Activated CD4-positive, alpha-beta T cell treated with anti-CD3 and anti-CD28 coated beads for 1 hour (primary cell): Measurements from ENCODE around the gene LDB1.
A peak's percentile ranks its signal among the peaks of the same experiment; 100 is the strongest.

Experiments used
- DNase-seq: peaks from one replicate; pipeline ENCODE4 v3.0.0-alpha.2; 2020

LDB1 gene

DNA sequence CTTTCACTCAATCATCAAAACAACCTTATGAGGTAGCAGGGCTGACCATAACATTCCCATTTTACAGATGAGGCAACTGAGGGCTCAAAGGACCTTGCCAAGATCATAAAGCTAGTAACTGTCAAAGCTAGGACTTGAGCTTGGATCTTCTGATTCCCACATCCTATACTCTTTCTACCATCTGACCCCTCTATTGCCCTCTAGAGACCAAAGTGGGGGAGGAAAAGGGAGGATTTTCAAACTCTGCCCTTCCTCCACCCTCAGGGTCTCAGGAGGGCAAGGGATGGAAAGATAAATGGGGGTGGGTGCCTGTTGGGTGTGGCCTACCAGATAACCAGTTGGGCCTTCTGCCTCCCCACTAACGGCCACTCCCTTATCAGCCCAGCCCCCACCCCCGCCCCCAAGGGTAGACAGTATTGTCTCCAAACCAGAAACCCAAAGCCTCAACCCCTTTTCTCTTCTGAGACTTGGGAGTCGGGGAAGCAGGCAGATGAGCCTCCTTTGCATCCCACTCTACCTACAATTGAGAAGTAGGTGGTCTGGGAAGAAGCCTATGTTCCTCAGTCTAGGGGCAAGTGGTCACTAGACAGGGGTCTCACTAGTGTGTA is 7.9 kb downstream of the LDB1 start:
- DNase-seq, result no peak

DNA sequence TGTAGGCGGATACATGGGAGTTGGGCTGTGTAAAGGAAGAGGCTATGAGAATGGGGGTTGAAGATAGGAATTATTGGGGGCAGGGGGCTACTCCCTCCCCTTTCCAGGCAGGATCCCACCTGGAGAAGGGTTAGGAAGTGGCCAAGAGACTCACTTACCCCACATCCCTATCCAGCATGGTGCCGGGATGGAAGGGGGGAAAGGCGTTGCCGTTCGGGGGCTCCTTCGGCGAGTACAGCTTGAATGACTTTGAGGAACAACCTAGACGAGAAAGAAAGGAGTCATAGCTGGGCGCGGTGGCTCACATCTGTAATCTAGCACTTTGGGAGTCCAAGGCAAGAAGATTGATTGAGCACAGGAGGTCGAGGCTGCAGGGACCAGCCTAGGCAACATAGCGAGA is 8.9 kb downstream of the LDB1 start:
- DNase-seq, result no peak

DNA sequence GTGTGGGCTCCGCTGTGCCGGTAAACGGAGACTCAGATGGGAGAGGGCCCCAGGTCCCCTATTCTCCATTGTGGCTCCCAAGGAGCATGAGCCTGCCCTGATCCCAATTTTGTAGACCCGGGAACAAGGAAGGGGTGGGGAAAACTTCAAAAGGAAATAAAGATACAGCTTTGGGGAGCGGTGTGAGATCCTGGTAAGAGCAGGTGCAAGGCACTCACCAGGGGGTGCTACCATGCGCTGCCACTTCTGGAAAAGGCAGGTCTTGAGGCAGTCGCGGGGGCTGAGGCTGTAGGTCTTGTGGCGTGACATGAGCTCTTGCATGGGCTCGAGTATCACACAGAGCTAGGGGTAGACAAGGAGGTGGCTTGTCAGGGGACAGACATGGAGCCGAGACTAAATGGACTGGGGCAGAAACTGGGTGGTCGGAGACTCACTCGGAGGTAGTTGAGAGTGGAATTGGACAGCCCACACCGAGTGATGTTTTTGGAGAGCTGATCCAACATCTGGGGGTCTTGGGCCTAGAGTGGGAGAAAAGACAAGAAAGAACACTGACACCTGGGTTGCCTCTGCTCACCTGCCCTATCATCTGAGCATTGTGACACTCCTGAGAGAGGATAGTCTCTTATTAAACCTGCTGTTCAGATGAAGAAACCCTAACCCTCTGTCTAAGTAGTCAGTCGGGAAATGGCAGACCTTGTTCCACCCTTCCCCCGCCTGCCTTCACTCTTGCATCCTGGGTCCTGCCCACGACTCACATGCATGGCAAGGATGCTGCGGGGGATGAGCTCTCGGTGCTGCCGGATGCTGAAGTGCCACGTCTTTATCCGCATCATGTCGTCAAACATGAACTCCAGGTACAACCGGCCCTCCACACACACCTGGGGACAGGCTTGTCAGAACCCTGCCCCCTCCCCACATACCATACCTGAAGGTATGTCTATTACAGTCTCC is 10.7 kb downstream of the LDB1 start:
- no peak for DNase-seq

DNA sequence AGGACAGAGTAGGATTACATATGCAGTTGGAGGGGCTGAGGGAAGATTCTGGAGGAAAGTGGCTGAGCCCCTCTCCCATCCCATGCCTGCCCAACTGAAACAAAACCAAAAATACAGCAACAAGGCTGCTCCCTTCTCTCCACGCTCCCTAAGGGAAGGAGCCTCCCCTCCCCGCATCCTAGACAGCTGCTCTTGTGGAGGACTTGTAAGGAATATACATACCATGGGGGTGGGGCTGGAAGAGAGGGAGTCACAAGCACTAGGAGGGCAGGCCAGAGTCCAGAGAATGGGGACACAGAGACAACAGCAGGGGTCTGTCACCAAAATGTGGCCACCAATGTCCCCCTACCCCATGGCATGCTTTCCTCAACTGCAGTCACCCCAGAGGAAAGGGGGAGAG is 13.2 kb downstream of the LDB1 start:
- no peak for DNase-seq

DNA sequence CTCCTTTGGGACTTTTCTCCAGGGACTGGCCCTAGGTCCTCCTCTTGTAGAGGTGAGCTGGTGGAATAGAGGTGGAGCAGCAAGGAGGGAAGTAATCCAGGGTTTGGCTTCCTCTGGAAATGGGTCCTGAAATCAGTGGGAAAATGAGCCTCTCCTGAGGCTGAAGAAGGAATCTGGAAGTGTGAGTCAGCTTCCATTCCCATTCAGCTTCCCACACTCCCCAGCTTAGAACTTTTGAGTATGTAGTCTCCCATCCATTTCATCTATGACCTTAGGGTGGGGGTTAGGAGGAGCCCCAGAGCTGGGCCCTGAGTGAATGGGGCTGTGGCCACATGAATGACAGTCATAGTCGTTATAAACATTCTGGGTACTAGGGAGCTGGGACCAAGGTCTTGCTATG is 17.7 kb downstream of the LDB1 start:
- DNase-seq, result no peak

DNA sequence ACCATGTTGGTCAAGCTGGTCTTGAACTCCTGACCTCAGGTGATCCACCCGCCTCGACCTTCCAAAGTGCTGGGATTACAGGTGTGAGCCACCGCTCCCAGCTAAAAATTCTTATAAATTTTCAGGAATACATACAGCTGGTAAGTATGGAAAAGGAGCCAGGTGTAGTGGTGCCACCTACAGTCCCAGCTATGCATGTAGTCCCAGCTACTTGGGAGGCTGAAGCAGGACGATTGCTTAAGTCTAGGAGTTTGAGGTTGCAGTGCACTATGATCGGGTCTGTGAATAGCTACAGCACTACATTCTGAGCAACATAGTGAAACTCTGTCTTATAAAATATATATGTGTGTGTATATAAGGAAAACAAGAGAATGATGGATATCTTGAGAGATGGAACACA is 19.0 kb downstream of the LDB1 start:
- no peak for DNase-seq

DNA sequence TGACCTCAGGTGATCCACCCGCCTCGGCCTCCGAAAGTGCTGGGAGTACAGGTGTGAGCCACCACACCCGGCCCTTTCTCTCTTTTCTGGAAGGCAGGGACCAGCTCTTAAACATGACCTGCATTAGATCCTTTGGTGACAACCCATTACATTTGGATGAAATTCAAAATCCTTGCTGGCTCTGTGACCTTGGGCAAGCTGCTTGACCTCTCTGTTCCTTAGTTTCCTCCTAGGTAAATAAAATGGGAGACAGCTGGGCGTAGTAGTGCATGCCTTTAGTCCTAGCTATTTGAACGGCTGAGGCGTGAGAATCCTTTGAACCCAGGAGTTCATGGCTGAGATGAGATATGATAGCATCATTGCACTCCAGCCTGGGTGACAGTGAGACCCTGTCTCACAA is 23.7 kb downstream of the LDB1 start:
- DNase-seq, result no peak

DNA sequence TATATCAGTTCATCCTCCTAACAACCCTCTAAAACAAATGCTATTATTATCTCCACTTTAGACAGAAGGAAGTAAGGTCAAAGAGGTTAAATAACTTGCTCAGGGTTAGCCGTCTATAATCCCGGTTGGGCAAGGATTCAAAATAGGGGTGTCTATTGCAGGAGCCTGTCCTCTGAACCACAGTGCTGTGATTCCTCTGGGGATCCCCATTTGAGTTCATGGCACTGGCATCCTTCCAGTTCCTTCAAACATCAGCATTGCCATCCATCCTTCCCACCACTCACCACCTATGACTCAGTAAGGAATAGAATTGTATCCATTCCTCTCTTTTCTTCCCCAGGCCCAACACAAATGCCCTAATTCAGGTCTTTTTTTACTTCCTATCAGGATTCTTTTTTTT is 29.4 kb downstream of the LDB1 start:
- no peak for DNase-seq

DNA sequence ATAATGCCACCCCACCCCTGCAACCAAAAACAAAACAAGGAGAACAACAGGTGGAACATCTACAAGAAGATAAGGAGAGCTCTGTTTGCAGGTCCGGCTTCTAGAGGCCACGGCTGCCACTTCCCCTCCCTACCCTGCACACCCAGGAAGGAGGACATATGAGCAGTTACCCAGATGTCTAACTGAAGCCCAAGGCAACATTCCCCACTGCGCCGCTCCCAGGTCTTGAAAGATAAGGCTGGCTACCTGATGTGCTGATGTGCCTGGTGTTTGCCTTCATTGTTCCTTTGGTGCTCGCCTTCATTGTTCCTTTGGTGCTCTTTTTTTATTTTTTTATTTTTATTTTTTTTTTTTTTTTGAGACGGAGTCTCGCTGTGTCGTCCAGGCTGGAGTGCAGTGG is 34.0 kb downstream of the LDB1 start:
- DNase-seq, result no peak

DNA sequence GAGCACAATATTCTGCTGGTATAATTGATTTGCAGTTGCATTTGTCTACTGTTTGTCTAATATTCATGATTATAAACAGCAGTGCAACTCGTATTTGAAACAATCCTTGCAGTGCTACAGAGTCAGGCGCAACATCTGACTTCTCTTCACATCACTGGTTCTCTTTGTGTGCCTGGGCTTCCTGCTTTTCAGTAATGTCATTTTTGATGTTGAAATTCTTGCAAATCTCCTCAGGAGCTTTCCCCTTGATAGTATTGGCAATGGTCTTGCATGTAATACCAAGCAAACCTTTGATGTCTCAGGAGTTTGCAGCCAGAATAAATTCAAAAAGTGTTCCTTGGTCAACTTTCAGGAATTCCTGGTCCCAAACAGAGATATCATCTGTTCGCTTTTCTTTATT is 34.8 kb downstream of the LDB1 start:
- no peak for DNase-seq

DNA sequence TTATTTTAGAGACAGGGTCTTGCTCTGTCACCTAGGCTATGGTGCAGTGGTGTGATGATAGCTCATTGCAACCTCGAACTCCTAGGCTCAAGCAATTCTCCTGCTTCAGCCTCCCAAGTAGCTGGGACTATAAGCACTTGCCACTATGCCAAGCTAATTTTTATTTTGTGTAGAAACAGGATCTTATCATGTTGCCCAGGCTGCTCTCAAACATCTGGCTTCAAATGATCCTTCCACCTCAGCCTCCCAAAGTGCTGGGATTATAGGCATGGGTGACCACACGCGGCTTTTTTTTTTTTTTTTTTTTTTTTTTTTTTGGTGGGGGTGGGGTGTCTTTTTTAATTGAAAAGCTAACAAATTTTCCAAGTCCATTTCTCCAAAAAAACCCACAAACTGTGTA is 36.6 kb downstream of the LDB1 start:
- no peak for DNase-seq

DNA sequence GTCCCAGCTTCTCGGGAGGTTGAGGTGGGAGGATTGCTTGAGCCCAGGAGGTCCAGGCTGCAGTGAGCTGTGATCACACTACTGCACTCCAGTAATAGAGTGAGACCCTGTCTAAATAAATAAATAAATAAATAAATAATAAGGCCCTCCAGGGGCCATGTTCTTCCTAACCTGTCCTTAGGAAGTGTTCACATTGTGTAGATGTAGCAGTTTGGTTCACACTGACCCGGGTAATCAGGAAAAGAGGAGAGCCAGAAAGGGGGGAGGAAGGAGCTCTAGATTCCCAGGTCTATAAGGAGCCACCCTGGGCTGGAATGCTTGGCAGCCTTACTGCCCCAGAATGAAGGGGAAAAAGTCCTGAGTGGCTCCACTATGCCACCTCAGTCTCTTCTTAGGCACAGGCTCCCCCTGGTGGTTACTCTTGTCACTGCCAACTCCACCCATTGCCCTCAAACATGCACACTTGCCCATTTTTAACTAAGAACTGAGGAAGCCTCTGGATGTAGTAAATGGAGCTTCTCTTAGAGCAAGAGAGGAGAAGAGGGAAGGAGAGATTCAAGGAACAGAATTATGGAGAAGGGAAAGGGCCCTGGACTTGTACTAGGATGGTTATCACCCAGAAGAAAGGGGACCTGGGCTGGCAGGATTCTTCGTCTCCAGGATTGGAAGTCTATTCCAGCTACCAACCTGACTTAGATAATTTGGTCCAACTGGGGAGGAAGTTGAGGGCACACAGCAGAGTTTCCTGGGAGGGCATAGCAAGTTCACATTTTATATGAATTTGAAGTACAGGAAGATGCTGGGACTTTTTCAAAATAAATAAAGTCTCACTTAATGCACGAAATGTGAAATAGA is 47.3 kb downstream of the LDB1 start:
- peak; percentile 68 for DNase-seq

DNA sequence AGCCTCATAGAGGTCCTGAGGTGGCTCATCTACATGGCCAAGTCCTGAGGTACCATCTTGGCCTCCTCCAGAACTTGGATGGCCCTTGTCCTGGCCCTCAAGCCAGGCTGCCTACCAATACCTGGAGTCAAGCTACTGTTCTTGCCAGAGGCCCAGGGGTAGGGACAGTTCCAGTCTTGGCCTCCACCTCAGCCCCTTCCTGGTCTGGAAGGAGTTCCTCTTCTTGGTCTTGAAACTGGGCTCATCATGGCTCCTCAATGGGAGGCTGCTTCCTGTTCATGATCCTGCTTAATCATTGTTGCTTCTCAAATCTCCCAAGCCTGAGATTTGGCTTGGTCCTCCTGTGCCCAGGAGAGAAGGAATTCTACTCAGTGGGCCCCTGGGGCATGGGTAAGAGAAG is 51.1 kb downstream of the LDB1 start:
- DNase-seq, result no peak

DNA sequence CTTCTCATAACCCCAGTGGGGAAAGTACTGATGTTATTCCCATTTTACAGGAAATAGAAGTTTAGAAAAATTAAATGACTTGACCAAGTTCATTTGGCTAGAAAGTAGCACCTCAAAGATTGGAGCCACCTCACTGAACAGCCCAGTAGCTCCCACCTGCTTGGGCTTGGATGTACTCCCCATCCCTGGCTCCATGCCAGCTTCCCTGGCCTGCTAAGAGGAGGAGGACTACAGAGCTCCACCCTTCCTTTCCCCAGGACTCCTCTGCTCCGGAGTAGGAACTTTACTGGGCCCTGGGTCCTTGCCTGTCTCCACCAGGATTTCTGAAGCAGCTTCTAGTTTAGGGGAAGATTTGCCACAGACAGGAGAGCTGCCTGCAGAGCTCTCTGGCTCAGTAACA is 52.0 kb downstream of the LDB1 start:
- no peak for DNase-seq

DNA sequence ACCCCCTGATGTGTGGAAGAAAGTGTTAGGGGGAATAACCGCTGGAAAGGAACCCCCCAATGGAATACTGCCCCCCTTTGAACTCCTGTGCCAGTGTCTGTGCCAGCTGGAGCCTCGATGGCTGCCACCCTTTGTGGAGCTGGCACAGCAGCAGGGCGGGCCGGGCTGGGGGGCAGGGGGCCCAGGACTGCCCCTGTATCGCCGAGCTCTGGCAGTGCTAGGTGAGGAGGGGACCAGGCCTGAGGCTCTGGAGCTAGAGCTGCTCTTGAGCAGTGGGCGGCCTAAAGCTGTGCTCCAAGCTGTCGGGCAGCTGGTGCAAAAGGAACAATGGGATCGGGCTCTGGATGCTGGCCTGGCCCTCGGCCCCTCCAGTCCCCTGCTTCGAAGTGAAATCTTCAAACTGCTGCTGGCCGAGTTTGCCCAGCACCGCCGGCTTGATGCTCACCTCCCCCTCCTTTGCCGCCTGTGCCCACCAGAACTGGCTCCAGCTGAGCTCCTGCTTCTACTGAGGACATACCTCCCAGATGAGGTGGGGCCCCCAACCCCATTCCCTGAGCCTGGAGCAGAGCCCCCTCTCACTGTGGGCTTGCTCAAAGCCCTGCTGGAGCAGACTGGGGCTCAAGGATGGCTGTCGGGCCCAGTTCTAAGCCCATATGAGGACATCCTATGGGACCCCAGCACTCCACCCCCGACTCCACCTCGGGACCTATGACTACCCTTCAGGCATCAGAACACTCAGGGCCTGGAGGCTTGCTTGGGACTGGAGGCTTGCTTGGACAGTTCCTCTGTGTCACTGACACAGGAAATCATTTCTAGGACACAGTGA is 52.9 kb downstream of the LDB1 start:
- no peak for DNase-seq

DNA sequence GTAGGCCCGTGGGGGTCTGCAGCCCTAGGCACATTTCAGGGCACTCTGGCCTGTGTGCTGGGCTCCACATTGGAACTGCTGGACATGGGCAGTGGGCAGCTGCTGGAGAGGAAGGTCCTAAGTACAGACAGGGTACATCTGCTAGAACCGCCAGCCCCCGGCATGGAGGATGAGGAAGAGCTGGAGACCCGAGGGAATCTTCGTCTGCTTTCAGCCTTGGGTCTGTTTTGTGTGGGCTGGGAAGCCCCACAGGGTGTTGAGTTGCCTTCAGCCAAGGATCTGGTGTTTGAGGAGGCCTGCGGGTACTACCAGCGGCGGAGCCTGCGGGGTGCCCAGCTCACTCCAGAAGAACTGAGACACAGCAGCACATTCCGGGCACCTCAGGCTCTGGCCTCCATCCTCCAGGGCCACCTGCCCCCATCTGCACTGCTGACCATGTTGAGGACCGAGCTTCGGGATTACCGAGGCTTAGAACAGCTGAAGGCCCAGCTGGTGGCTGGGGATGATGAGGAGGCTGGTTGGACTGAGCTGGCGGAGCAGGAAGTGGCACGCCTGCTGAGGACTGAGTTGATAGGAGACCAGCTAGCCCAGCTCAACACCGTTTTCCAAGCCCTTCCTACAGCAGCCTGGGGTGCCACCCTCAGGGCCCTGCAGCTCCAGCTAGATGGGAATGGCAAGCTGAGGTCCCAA is 53.6 kb downstream of the LDB1 start:
- DNase-seq, result no peak

DNA sequence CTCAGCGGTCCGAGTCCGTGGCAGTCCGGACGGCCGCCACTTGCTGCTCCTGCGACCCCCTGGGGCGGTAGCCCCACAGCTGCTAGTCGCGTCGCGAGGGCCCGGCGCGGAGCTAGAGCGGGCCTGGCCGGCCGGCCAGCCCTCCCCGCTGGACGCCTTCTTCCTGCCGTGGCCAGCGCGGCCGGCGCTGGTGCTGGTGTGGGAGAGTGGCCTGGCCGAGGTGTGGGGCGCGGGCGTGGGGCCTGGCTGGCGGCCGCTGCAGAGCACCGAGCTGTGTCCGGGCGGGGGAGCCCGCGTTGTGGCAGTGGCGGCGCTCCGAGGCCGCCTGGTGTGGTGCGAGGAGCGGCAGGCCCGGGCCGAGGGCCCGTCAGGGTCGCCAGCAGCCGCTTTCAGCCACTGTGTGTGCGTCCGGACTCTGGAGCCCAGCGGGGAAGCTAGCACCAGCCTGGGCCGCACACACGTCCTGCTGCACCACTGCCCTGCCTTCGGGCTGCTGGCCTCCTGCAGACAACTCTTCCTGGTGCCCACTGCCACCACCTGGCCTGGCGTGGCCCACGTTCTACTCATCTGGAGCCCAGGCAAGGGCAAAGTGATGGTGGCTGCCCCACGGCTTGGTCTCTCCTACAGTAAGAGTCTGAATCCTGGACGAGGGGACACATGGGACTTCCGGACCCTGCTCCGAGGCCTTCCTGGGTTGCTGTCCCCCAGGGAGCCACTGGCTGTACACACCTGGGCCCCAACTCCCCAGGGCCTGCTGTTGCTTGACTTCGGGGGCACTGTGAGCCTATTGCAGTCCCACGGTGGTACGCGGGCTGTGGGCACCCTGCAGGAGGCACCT is 54.4 kb downstream of the LDB1 start:
- no peak for DNase-seq

DNA sequence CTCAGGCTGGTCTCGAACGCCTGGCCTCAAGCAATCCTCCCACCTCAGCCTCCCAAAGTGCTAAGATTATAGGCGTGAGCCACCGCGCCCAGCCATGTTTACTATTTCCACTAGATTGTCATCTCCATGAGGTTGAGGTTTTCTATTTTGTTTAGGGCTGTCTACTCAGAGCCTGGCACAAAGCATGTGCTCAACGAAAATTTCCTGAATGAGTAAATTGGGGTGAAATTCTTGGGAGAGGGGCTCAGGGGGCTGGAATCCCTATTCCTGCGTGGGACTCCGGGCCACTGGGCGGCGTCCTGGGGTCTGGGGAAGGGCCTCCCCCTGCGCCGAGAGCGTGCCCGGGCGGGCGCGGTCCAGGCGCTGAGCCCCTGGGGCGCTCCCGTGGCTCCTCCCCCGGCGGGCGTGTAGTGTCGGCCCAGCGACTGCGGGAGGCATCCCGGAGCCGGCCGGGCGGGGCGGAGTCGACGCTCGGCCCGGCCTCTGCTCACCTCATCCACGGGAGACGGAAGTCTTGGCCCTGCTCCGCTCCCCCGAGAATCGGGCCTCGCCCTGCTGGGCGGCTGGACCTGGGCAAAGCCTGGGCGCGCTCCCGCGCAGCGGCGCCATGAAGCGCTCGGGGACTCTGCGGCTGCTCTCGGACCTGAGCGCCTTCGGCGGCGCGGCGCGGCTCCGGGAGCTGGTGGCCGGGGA is 55.2 kb downstream of the LDB1 start, which contains the start of gene HPS6:
HPS6 (plus strand) TSS at position 482 of the 693 bp plus-strand sequence; CDS start at position 608, 126 bp downstream.
- DNase-seq, result peak; percentile 77

DNA sequence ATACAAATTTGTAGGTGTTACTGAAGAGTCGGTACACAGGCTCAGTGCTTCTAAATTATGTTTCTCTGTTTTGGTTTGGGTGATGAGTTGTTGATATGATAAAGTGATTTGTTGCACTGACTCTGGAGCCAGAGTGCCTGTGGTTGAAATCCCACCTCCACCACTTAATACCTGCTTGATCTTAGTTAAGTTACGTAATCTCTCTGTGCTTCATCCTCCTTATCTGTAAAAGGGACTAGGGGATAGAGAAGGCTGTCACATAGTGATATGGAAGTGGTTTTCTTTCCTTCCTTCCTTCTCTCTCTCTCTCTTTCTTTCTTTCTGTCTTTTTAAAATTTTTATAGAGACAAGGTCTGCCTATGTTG is 55.7 kb downstream of the LDB1 start:
- no peak for DNase-seq

DNA sequence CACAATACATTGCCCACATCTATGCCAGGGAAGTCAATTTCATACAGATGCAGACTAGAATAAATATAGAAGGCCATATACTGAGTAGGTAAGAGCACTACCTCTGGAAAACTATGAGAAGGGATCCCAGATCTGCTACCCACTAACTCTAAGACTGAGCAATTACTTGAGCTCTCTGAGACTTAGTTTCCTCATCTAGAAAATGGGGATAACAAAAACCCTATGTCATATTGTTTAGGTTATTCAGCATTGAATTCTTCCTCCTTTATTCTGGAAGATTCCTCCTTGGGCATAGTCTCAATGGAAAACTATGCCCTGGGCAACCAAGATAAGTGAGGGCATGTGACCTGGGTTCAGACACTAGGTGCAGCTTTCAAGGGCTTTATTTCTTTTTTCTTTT is 60.2 kb downstream of the LDB1 start:
- no peak for DNase-seq
